NCI-H748 treated with DMSO at 0.1 percent for 48 hours (cell line): ENCODE data around the gene ZSCAN1.

Source experiments
- DNase-seq: peaks from one replicate; lab custom pipeline; 2025; lab: John Stamatoyannopoulos, UW

ZSCAN1 gene

DNA sequence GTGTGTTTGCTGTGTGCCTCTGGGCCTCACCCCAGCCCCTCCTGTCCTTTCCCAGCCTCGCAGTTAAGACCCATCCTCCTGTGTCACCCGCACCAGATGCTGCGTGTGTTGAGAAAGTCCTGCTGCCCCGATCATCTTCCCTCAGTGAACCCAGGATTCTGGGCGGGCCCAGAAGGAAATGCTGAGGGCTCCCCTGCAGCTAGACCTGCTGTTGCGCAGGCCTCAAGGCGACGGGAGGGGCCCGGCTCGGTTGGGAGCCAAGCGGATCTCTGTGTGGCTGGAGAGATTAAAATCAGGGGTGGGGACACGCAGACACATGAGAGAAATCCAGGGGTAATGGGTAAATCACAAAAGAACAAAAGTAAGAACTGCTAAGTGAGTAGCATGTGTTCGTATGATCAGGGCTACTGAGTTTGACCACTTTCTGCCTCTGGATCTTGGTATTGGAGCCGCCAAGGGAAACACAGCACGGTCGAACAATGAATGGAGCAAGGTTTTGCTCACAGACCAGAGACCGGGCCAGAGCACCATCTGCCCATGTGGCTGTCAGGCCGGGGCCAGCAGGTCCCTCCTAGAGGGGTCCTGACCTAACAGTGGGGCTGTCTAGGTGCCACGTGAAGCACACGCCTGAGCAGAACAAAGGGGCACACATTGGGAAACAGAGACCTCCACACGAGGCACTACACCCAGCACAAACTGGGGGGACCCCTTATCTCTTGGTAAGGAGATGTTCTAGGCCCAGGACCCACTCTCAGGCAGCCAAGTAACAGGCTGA, 7.1 kb downstream of the ZSCAN1 start:
- no peak for DNase-seq

DNA sequence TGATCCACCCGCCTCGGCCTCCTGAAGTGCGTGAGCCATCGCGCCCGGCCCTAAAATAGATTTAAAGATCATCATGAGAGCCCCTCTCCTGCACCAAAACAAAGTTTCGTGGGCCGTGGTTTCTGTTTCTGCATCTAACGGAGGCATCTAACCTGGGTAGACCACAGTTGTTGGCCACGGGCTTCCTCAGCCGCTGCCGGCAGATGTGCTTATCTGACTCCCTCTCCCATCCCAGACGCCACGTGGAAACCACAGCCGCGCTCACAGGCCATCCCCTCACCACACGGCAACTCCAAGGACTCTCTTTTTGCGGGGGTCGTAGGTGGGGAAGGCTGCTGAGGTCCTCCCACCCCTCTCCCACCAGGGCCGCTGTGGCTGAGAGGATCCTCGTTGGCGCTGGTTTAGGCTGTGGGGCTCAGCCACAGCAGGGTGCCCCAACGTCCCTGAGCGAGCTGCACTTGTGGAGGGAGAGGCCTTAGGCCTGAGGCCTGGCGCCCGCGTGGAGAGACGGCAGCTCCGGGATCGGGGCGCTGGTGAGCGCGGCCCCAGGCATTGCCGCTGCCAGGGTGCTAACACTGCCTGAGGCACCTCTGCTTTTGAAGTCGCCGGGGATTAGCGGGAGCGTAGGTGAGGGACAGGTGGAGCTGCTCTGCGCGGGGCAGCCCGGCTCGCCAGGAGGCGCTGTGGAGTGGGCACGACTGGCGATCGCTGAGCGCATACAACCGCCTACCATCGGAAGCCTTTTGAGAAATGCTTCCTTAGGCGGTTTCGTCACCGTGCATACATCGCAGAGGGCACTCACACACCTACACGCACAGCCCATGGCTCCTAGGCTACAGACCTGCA, 8.9 kb downstream of the ZSCAN1 start:
- no peak for DNase-seq

DNA sequence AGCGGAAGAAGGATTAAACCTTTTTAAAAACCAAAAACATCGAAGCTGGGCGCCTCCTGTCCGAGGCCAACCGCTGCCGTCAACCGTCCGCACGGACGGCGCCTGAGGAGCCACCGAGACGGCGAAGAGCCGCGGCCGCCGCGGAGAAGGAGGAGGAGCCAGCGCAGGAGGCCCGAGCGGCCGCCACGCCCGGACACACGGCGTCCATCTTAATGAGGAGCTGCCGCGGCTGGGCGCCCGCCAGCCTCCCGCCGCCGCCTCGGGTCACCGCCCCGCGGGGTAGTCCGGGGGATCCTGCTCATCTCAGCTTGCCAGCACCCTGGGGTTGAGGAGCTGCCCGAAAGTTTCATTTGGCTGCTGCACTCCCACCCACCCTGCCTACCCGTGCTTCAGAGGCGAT, 10.6 kb downstream of the ZSCAN1 start:
- DNase-seq = no peak

DNA sequence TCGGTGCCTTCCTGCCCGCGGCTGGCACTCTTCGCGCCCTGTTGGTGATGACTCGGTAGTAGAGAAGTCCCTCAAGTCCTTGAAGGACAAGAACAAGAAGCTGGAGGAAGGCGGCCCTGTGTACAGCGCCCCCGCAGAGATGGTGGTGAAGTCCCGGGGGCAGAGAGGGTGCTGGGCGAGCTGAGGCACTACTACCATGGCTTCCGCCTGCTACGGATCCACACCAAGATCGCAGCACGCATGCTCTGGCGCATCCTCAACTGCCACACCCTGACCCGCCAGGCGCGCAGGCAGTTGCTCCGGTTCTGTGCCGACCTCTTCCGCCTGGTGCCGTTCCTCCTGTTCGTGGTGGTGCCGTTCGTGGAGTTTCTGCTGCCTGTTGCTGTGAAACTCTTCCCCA, 11.1 kb downstream of the ZSCAN1 start:
- no peak for DNase-seq

DNA sequence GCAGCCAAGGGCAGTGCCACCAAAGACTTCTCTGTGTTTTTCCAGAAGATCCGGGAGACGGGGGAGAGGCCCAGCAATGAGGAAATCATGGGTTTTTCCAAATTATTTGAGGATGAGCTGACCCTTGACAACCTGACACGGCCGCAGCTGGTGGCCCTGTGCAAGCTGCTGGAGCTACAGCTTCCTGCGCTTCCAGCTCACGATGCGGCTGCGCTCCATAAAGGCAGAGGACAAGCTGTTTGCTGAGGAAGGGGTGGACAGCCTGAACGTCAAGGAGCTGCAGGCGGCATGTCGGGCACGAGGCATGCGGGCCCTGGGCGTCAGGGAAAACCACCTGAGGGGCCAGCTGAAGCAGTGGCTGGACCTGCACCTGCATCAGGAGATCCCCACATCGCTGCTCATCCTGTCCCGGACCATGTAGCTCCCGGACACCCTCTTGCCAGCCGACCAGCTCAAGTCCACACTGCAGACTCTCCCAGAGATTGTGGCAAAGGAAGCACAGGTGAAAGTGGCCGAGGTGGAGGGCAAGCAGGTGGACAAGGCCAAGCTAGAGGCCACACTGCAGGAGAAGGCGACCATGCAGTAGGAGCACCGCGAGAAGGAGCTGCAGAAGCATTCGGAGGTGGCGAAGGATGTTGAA, 11.7 kb downstream of the ZSCAN1 start:
- DNase-seq = no peak

DNA sequence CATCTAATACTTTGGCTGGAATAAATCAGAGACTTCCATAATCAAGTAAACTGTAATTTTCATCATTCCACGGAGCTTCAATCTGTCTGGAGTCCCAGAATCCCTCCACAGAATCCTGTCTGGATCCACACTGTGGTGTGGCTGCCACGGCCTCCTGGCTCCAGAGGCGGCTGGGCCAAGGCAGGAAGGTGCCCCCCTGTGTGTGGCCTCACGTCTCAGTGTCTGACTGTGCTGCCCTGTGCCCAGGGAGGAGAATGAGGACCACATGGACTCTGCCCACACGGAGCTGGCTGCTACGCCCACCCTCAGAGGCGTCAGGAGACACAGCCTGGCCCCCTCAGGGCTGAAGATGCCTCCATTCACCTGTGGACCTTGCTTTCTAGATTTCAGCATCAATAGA, 13.0 kb downstream of the ZSCAN1 start:
- no peak for DNase-seq

DNA sequence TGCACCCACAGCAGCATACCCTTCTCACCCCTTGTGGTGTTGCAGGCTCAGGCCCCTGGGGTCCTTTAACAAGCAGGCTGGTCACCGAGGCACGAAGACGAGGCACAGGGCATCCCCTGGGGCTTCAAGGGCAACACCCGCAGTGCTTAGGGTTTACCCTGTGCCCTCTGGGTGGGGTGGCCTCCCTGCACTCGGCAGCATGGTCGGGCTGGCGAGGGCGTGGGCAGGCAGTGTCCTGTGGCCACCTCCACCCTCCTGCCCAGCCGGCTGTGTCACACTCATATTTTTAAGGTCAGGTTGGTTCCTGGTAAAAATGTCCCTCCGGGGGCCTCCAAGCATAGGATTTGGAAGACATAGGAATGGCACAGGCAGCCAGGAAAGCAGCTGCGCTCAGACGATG, 13.8 kb downstream of the ZSCAN1 start:
- no peak for DNase-seq

DNA sequence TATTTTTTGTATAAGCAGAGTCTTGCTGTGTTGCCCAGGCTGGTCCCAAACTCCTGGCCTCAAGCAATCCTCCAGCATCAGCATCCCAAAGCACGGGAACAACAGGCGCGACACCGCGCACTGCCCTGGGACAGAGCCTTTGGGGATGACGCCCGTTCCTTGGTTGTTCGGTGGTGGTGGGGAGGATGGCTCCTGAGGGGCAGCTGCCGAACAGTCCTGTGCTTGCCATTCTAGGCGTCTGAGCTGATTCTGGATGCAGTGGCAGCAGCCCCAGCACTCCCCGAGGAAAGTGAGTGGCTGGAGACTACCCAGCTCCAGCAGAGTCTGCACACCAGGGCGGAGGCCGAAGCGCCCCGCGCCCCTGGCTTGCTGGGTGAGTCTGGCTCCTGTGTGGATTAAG, 18.4 kb downstream of the ZSCAN1 start:
- no peak for DNase-seq

DNA sequence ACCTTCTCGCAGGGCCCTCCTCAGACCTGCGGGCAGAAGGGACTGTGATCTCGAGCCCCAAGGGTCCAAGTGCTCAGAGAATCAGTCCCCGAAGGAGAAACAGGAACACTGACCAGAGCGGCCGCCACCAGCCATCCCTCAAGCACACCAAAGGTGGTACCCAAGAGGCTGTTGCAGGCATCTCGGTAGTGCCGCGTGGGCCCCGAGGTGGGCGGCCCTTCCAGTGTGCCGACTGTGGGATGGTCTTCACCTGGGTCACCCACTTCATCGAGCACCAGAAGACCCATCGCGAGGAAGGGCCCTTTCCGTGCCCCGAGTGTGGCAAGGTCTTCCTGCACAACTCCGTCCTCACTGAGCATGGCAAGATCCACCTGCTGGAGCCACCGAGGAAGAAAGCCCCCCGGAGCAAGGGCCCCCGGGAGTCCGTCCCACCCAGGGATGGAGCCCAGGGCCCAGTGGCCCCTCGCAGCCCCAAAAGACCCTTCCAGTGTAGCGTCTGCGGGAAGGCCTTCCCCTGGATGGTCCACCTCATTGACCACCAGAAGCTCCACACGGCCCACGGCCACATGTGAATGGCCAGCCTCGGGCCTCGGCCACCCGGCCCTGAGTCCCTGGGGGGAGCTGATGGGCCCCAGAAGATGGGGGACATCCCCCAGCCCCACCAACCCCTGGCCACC, 19.8 kb downstream of the ZSCAN1 start:
- no peak for DNase-seq

DNA sequence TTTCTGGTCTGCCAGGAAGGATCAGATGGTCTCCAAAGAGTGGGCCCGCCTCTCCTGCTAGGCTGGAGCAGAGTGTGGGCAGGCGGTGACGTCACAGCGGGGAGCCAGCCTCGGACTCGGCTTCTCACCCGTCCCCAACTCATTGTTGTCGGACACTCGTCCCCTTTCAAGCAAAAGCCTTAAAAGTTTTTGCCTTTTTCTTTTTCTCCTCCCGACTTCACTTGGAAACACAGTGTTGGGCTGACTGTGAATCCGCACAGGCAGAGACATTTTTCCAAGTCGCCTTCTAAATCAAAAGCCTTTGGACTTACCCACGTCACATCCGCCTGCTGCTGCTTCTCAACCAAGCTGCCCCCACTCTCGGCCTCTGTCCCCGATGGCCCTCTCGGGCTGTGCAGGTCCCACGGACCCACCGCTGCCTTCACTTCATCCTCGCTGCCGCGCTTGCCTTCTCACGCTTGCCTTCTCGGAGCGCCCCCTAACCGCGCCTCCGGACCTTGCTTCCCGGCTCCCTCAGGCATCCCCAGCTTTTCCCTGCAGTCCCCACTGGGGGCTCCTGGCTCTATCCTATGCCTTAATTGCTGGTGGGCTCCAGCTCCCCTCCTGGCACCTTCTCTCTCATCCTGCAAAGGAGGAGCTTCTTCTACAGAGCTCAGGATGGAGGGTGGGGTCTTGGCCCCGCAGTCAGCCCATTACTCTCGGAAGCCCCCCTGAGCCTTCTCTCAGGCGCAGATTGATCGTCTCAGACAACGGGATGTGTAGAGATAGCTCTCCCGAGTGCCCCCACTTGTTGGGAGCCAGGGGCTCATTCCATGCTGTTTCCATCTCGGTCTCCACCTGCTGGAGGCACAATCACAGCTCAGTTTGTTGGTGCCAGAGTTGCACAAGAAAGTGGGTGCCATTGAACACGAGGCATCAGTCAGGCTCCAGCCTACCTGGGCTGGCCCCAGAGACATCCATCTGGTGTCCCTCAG, 21.4 kb downstream of the ZSCAN1 start:
- peak; percentile 27 for DNase-seq

DNA sequence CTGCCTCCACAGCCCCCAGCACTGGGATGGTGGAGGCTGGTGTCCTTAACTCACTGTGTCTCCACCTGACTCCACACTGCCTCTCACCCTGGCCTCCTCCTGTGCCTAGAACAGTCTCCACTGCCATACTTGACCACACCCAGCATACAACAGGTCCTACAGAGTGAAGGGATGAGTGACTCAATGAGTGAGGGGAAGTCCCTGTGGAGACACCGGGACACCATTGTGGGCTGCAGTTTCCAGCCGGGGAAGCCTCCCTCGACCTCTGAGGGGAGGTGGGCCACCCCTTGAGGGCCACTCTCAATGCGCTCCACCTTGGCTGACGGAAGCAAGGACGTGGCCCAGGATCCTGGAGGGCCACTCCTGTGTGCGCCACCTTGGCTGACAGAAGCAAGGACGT, 22.4 kb downstream of the ZSCAN1 start:
- DNase-seq = no peak

DNA sequence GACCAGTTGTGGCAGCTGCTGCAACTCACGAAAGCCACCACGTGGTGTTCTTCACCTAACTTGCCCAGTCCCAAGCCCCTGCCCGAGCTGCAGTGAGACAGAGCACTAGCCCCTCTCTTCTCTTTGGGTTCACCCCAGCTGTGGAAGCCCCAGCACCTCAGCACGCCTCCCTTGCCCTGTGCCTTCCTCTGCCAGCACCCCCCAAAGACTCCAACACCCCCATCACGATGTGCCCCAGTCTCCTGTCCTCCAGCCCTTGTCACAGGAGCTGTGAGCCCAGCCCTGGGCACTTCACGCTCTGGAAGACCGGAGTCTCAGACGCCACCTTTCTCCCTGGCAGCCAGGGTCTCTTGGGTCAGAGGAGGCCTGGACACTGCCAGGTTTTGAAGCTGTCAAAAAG, 23.0 kb downstream of the ZSCAN1 start:
- no peak for DNase-seq

DNA sequence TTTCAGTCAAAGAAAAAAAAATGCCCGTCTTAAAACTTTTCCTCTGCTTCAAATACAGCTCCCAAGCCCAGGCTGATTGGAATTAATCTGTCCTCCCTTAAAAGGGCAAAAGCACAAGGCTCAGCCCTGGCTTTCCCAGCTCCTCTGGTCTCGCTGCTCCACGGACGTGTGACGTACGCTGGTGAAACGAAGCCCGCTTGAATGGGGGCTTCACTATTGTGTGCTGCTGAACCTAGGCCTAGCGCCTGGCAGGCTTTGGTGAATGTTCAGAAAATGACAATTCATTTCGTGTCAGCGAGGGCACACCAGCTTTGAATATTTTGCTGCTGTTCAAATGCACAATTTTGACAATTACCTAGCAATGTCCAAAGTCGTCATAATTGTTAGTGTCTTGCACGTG, 24.6 kb downstream of the ZSCAN1 start:
- no peak for DNase-seq

DNA sequence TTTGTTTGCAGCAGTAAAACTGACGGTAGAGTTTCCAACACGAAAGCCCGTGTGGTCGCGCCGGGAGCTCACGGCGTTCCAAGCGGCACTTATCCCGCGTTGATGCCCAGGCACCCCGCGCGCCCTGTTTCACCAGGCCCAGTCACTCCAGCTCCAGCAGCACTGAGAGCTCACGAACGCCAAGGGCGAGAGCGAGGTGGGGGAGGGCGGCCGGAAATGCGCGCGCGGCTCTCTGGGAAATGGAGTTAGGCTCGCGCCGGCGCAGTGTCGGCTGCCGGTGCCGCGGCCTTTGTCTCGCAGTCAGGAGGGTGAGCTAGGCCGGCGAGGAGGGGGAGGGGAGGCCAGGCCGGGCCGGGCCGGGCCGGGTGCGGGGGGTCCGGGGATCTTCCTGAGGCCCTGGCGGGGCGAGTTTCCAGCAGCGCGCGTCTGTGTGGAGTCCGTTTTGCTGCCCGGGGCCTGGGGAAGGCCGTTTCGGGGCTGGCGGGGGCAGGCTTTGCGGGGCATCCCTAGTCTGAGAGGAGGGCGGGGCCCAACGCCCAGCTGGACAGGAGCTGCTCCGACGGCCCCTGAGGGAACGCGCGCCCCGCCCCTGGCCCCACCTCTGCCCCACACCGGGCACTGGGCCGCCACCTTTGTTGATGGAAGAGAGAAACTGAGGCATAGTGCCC, 25.3 kb downstream of the ZSCAN1 start, which contains the start of gene ZNF135:
ZNF135 (plus strand) TSS at position 280 of the 668 bp plus-strand sequence. CDS start 721 bp downstream, outside the sequence.
- DNase-seq = peak; percentile 92

DNA sequence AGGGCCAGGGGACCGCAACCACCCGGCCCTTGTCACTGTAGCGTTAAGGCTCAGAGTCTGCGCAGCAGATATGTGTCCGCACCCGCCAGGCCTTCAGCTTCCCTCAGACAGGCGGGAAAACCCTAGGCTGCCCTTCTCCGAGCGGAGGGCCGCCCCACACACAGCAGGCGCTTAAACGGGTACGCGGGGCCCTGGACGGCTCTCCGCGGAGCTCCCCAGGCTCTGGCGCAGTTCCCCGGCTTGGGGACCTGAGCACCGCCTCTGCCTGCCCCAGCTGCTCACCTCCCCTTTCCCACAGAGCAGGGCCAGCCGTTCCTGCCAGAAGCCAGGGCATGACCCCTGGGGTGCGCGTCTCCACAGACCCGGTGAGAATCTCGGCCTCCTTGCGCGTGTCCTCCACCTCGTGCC, 25.9 kb downstream of the ZSCAN1 start:
- DNase-seq = no peak

DNA sequence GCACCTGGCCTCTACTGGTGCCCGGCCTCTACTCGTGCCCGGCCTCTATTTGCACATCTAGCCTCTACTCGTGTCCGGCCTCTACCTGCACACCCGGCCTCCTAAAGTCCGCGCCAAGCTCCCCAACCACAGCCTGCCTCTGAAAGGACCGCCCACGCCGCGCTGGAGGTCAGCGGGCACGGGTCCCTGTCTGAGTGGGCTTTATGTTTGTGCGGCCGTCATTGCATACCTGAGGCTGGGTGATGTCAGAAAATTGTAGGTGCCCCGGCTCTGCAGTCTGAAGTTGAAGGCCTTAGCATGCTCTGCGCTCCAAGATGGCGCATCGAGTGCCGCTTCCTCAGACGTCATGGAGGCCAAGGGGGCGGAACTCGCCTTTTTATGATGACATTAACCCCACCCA, 26.4 kb downstream of the ZSCAN1 start:
- no peak for DNase-seq

DNA sequence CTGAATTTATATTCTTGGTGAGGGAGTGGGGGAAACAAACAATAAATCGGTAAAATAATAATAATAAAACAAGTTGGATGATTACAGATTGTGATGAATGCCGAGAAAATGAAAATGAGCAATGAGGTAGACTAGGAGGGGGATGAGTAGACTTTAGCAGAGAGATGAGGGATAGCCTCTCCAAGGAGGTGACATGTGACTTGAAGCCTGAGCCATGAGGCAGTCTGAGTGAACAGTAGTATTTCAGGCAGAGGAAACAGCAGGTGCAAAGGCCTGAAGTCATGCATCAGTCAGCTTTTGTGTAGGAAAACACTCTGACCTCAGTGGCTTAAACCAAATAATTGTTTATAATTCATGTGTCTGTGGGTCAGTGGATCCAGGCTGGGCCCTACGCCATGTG, 29.9 kb downstream of the ZSCAN1 start:
- no peak for DNase-seq

DNA sequence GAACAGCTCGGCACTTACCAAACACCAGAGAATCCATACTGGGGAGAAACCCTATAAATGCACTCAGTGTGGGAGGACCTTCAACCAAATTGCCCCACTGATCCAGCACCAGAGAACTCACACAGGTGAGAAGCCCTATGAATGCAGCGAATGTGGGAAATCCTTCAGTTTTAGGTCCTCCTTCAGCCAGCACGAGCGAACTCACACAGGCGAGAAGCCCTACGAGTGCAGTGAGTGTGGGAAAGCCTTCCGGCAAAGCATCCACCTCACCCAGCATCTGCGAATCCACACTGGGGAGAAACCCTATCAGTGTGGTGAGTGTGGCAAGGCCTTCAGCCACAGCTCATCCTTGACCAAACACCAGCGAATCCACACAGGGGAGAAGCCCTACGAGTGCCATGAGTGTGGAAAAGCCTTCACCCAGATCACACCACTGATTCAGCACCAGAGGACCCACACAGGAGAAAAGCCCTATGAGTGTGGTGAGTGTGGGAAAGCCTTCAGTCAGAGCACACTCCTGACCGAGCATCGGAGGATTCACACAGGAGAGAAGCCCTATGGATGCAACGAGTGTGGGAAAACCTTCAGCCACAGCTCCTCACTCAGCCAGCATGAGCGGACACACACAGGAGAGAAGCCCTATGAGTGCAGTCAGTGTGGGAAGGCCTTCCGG, 33.6 kb downstream of the ZSCAN1 start:
- DNase-seq = no peak

DNA sequence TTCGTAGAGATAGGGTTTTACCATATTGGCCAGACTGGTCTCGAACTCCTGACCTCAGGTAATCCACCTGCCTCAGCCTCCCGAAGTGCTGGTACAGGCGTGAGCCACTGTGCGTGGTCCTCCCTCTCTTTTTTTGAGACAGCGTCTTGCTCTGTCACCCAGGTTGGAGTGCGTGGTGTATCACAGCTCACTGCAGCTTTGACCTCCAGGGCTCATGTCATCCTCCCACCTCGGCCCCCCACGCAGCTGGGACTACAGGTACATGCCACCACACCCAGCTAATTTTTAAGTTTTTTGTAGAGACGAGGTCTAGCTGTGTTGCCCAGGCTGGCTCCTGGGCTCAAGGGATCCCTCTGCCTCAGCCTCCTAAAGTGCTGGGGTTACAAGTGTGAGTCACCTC, 46.0 kb downstream of the ZSCAN1 start:
- no peak for DNase-seq

DNA sequence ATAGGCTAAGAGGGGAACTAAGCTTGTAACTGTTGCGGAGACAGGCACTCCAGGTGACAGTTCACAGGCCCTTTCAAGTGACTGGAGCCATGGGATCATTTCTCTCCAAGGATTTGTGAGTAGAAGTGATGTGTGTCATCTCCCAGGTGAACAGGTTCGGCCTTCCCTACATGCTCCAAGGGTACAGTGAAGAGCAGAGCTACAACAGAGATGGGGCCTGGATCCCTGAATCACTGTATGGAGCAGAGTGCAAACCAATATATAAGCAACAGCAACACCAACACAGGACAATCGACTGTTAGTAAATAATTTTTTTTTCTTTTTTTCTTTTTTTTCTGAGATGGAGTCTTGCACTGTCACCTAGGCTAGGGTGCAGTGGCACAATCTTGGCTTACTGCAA, 49.2 kb downstream of the ZSCAN1 start:
- no peak for DNase-seq
